ENCODE measurements around the gene SOWAHB. TPM values are rescaled to one million over a fixed set of nuclear protein-coding genes. Genes with fewer than 3 reads are reported as not detected.

Gene SOWAHB
- total RNA-seq, 2 donors from 2014 or later, result not detected

DNA sequence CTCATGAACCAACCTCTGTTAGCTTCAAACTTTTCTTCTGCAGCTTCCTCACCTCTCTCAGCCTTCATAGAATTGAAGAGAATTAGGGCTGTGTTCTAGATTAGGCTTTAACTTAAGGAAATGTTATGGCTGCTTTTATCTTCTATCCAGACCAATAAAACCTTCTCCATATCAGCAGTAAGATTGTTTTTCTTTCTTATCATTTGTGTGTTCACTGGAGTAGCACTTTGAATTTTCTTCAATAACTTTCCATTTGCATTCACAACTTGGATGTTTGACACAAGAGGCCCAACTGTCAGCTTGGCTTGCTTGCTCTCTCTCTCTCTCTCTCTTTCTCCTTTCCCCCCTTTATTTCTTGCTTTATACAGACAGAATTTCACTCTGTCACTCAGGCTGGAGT, 22.8 kb upstream of the SOWAHB start:
- Histone ChIP-seq H3K27me3 (no peaks in the 10 kb centered on the region), H3K9me3 (no peaks in the 10 kb centered on the region), H3K27ac (no peak overlapping the region), H3K4me1 (no peaks in the 10 kb centered on the region), H3K36me3 (no peaks in the 10 kb centered on the region), H3K4me3 (no peak overlapping the region)
- no peak for DNase-seq (ENCODE audit: low spot score)
- TF ChIP-seq, protein P1, sequence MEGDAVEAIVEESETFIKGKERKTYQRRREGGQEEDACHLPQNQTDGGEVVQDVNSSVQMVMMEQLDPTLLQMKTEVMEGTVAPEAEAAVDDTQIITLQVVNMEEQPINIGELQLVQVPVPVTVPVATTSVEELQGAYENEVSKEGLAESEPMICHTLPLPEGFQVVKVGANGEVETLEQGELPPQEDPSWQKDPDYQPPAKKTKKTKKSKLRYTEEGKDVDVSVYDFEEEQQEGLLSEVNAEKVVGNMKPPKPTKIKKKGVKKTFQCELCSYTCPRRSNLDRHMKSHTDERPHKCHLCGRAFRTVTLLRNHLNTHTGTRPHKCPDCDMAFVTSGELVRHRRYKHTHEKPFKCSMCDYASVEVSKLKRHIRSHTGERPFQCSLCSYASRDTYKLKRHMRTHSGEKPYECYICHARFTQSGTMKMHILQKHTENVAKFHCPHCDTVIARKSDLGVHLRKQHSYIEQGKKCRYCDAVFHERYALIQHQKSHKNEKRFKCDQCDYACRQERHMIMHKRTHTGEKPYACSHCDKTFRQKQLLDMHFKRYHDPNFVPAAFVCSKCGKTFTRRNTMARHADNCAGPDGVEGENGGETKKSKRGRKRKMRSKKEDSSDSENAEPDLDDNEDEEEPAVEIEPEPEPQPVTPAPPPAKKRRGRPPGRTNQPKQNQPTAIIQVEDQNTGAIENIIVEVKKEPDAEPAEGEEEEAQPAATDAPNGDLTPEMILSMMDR (IDR thresholded peaks at IDR 0.05), result no peak

DNA sequence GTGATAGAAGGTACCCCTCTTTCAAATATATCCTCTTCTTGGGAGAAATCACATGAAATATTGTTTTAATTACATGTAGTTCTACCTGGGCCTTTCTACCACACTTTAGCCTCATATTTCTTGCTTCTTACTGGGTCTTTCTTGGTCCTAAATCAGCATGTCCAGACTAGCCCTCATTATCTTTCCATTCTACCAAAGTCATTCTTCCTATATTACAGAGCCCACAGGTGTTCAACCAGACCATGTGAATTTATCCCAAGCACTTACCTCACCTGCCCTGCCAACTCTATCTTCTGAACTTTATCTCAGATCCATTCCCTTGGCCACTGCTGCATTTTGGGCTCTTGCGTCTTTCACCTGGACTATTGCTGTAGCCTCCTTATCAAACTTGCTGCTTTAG, 11.8 kb upstream of the SOWAHB start:
- TF ChIP-seq, protein P1 (IDR thresholded peaks at IDR 0.05), result no peak
- H3K4me1 ChIP-seq, result no peaks in the 10 kb centered on the region
- no peaks in the 10 kb centered on the region for H3K9me3 ChIP-seq
- H3K27me3 ChIP-seq, result no peaks in the 10 kb centered on the region
- H3K4me3 ChIP-seq, result no peak overlapping the region
- DNase-seq (ENCODE audit: low spot score), result no peak
- H3K27ac ChIP-seq, result no peak overlapping the region
- no peaks in the 10 kb centered on the region for H3K36me3 ChIP-seq

DNA sequence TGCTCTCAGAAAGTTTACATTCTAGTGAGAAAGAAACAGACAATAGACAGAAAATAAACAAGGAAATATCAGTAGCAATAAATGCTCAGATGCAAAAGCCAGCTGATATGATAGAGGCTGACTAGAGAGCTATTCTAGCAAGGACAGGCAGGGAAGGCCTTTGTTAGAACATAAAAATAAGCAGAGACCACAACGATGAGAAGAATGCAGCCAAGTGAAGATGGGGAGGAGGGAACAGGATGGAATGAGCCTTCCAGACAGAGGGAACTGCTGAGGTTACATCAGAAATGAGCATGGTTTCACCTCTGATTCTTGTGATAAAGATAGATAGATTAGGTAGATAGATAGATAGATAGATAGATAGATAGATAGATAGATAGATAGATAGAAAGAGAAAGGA, 7.6 kb upstream of the SOWAHB start:
- H3K4me3 ChIP-seq, result no peak overlapping the region
- no peaks in the 10 kb centered on the region for H3K4me1 ChIP-seq
- H3K27me3 ChIP-seq, result no peaks in the 10 kb centered on the region
- H3K36me3 ChIP-seq, result no peaks in the 10 kb centered on the region
- H3K9me3 ChIP-seq, result no peaks in the 10 kb centered on the region
- TF ChIP-seq, protein P1 (IDR thresholded peaks at IDR 0.05), result no peak
- DNase-seq (ENCODE audit: low spot score), result no peak
- no peak overlapping the region for H3K27ac ChIP-seq

DNA sequence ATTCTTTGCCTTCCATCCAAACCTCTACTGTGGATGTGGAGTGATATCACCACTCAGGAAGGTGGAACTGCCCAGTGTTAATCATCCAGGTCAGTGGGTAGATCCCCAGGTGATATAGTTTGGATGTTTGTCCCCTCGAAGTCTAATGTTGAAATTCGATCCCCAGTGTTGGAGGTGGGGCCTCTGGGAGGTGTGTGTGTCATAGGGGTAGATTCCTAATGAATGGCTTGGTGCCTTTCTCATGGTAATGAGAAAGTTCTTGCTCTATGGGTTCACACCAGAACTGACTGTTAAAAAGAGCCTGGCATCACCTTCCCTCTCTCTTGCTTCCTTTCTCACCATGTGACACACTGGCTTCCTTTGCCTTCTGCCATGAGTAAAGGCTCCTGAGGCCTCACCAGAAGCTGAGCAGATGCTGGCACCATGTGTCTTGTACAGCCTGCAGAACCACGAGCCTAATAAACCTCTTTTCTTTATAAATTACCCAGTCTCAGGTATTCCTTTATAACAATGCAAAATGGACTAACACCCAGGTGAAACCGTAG, 6.8 kb upstream of the SOWAHB start:
- Histone ChIP-seq H3K4me3 (no peak overlapping the region), H3K36me3 (no peaks in the 10 kb centered on the region), H3K9me3 (no peaks in the 10 kb centered on the region), H3K27me3 (no peaks in the 10 kb centered on the region), H3K4me1 (no peaks in the 10 kb centered on the region), H3K27ac (no peak overlapping the region)
- no peak for DNase-seq (ENCODE audit: low spot score)
- TF ChIP-seq, protein P1 (IDR thresholded peaks at IDR 0.05), result no peak

DNA sequence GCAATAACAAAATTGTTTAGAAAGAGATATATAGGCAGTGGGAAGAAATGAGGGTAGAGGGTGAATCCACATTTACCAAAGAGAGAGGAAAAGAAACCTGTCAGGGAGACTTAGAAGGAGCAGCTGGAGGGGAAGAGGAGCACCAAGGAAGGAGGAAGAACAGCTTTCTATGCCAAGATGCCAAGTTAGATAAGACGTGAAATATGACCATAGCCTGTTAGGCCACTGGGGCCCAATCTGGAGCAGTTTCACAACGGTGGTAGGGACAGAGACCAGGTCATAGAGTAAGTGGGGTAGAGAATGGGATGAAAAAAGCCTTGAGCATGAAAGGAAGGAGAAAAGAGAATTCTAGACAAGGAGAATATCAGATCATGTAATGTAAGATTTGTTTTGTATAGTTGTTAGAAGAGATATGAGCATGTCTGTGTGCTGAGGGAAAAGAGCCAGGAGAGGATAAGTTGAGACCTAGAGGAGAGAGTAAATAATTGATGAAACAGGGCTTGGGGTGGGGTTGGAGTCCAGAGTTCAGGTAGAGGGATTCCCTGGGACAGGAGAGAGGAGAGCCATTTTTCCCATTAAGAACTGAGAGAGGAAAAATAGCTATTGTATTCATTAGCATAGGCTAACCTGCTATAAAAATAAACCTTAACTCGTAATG, 4.4 kb upstream of the SOWAHB start:
- TF ChIP-seq, protein P1 (IDR thresholded peaks at IDR 0.05), result no peak
- no peak for DNase-seq (ENCODE audit: low spot score)

More for the DNA sequence above, 4.4 kb upstream of the SOWAHB start:
- H3K9me3 ChIP-seq, result no peaks in the 10 kb centered on the region
- no peak overlapping the region for H3K27ac ChIP-seq
- H3K4me3 ChIP-seq, result no peak overlapping the region
- H3K4me1 ChIP-seq, result peaks cover 0 to 11% of the 10 kb centered on the region in 2 donors
- H3K36me3 ChIP-seq, result no peaks in the 10 kb centered on the region
- H3K27me3 ChIP-seq, result peaks cover 0 to 3% of the 10 kb centered on the region in 2 donors
